ENCODE results near the gene DEFB127.
"Not testable (repeated sequence)": the region's sequence is repeated elsewhere in the genome, so short reads cannot be mapped to it uniquely, and the experiment has no call there.

DEFB127 gene

GRCh38 chr20:157154-157553, at the start of gene DEFB127:
Gene DEFB127 (plus strand): TSS chr20:157454. CDS start chr20:157545, 91 bp downstream.
- ATAC-seq (ENCODE audit: low read depth) (no peak), DNase-seq (ENCODE audit: low spot score) (no peak)
- Histone ChIP-seq H3K9me3 (ENCODE audit: severe bottlenecking) (no peaks in the 10 kb centered on the region), H3K4me1 (ENCODE audit: insufficient read depth, poor library complexity, severe bottlenecking) (no peaks in the 10 kb centered on the region), H3K4me3 (ENCODE audit: severe bottlenecking) (no peak within 1 kb of the TSS), H3K27me3 (ENCODE audit: insufficient read depth, poor library complexity, severe bottlenecking) (peaks cover 20% of the 10 kb centered on the region), H3K36me3 (ENCODE audit: low read depth) (no peaks in the 10 kb centered on the region), H3K27ac (ENCODE audit: poor library complexity, severe bottlenecking) (no peak within 1 kb of the TSS)
- TF ChIP-seq CTCF (IDR thresholded peaks at IDR 0.05; ENCODE audit: poor library complexity, severe bottlenecking): no peak

- no peak for ATAC-seq (ENCODE audit: low read depth)
- TF ChIP-seq CTCF (IDR thresholded peaks at IDR 0.05; ENCODE audit: poor library complexity, severe bottlenecking): no peak
- Histone ChIP-seq H3K36me3 (ENCODE audit: low read depth) (no peaks in the 10 kb centered on the region), H3K4me3 (ENCODE audit: severe bottlenecking) (no peak overlapping the region), H3K27me3 (ENCODE audit: insufficient read depth, poor library complexity, severe bottlenecking) (peaks cover 14% of the 10 kb centered on the region), H3K9me3 (ENCODE audit: severe bottlenecking) (no peaks in the 10 kb centered on the region), H3K4me1 (ENCODE audit: insufficient read depth, poor library complexity, severe bottlenecking) (no peaks in the 10 kb centered on the region), H3K27ac (ENCODE audit: poor library complexity, severe bottlenecking) (no peak overlapping the region)
- no peak for DNase-seq (ENCODE audit: low spot score)
Observed at GRCh38 chr20:112396-112795, 44.9 kb upstream of the DEFB127 start.

- Histone ChIP-seq H3K27ac (ENCODE audit: poor library complexity, severe bottlenecking) (no peak overlapping the region), H3K27me3 (ENCODE audit: insufficient read depth, poor library complexity, severe bottlenecking) (peaks cover 13% of the 10 kb centered on the region), H3K4me1 (ENCODE audit: insufficient read depth, poor library complexity, severe bottlenecking) (no peaks in the 10 kb centered on the region), H3K4me3 (ENCODE audit: severe bottlenecking) (no peak overlapping the region), H3K9me3 (ENCODE audit: severe bottlenecking) (no peaks in the 10 kb centered on the region), H3K36me3 (ENCODE audit: low read depth) (no peaks in the 10 kb centered on the region)
- no peak for ATAC-seq (ENCODE audit: low read depth)
- no peak for DNase-seq (ENCODE audit: low spot score)
- no peak for TF ChIP-seq CTCF (IDR thresholded peaks at IDR 0.05; ENCODE audit: poor library complexity, severe bottlenecking)
Observed at GRCh38 chr20:117518-117917, 39.7 kb upstream of the DEFB127 start.

- not testable (repeated sequence) for DNase-seq (ENCODE audit: low spot score); H3K36me3 ChIP-seq (ENCODE audit: low read depth); H3K9me3 ChIP-seq (ENCODE audit: severe bottlenecking); H3K27me3 ChIP-seq (ENCODE audit: insufficient read depth, poor library complexity, severe bottlenecking)
- Histone ChIP-seq H3K4me1 (ENCODE audit: insufficient read depth, poor library complexity, severe bottlenecking) (peaks cover 10% of the 10 kb centered on the region), H3K4me3 (ENCODE audit: severe bottlenecking) (peak overlapping the region; percentile 31), H3K27ac (ENCODE audit: poor library complexity, severe bottlenecking) (peak overlapping the region; percentile 5)
- 0 out of 3 replicates have a peak, but pooled peaks have one; percentile 33 for ATAC-seq (ENCODE audit: low read depth)
Observed at GRCh38 chr20:129786-130323, 27.4 kb upstream of the DEFB127 start.

GRCh38 chr20:137668-138490, 19.4 kb upstream of the DEFB127 start:
- no peaks in the 10 kb centered on the region for H3K36me3 ChIP-seq (ENCODE audit: low read depth)
- peak; percentile 28 for TF ChIP-seq CTCF (IDR thresholded peaks at IDR 0.05; ENCODE audit: poor library complexity, severe bottlenecking)
- ATAC-seq (ENCODE audit: low read depth): no peak
- no peak overlapping the region for H3K4me3 ChIP-seq (ENCODE audit: severe bottlenecking)
- DNase-seq (ENCODE audit: low spot score): no peak
- no peaks in the 10 kb centered on the region for H3K9me3 ChIP-seq (ENCODE audit: severe bottlenecking)
- no peaks in the 10 kb centered on the region for H3K4me1 ChIP-seq (ENCODE audit: insufficient read depth, poor library complexity, severe bottlenecking)
- peaks cover 13% of the 10 kb centered on the region for H3K27me3 ChIP-seq (ENCODE audit: insufficient read depth, poor library complexity, severe bottlenecking)
- no peak overlapping the region for H3K27ac ChIP-seq (ENCODE audit: poor library complexity, severe bottlenecking)

All from RWPE2 (cell line).